ENCODE results near the gene ADGRB2. TPM values are rescaled to one million over a fixed set of nuclear protein-coding genes. Genes with fewer than 3 reads are reported as not detected.

Gene ADGRB2
- total RNA-seq, 1 experiment from 2014 or later, result 15.6 TPM

- H3K4me1 ChIP-seq (replicated peaks; ENCODE audit: insufficient read depth), result no peaks in the 10 kb centered on the region
- no peaks in the 10 kb centered on the region for H3K9me2 ChIP-seq (ENCODE audit: insufficient read depth)
- no peaks in the 10 kb centered on the region for H3K36me3 ChIP-seq (ENCODE audit: low read depth)
- CTCF ChIA-PET, result no interaction called here
- TF ChIP-seq EZH2 (IDR thresholded peaks at IDR 0.05; ENCODE audit: low read depth) (no peak), CTCF (conservative IDR thresholded peaks at IDR 0.05) (no peak)
- H3K79me2 ChIP-seq (ENCODE audit: low read depth), result no peaks in the 10 kb centered on the region
- peaks cover 6% of the 10 kb centered on the region; the same call in 1 of the 2 replicates for H3K27me3 ChIP-seq (ENCODE audit: insufficient read depth, low read depth)
- intact Hi-C loops (cut with micrococcal nuclease; ENCODE audit: unreplicated experiment), result no loop called here
- no peaks in the 10 kb centered on the region for H3K9me3 ChIP-seq (ENCODE audit: insufficient read depth, low read depth)
- H3K4me2 ChIP-seq, result no peak overlapping the region
- POLR2A ChIA-PET (ENCODE audit: unreplicated experiment), result interaction anchor here (0.6 kb wide), 1 partner anchor 70 kb away, joined by 3 read pairs; no protein-coding TSS in a partner anchor
- no peak for DNase-seq
- no peak overlapping the region for H3K4me3 ChIP-seq
- H3K27ac ChIP-seq, result no peak overlapping the region
- H3F3A ChIP-seq (ENCODE audit: insufficient read depth, low read depth), result peaks cover 5% of the 10 kb centered on the region; the same call in 1 of the 2 replicates
- no TSS peak for BruUV-seq (replicated peaks)
- H2AFZ ChIP-seq, result no peak overlapping the region
- H4K20me1 ChIP-seq (ENCODE audit: insufficient read depth), result peaks cover 6% of the 10 kb centered on the region; the same call in 1 of the 2 replicates
These were observed 37.4 kb downstream of the ADGRB2 start for GRCh38 chr1:31726715-31727114.

- H4K20me1 ChIP-seq (ENCODE audit: insufficient read depth), result peaks cover 6% of the 10 kb centered on the region; the same call in 1 of the 2 replicates
- H3F3A ChIP-seq (ENCODE audit: insufficient read depth, low read depth), result peaks cover 5% of the 10 kb centered on the region; the same call in 1 of the 2 replicates
- no peaks in the 10 kb centered on the region for H3K36me3 ChIP-seq (ENCODE audit: low read depth)
- no peak for TF ChIP-seq EZH2 (IDR thresholded peaks at IDR 0.05; ENCODE audit: low read depth)
- H3K4me3 ChIP-seq, result no peak overlapping the region
- CTCF ChIA-PET, result no interaction called here
- POLR2A ChIA-PET (ENCODE audit: unreplicated experiment), result interaction anchor here (0.5 to 0.6 kb wide), 2 partner anchors 69 to 295 kb away, joined by 3 to 11 read pairs; no protein-coding TSS in a partner anchor
- no peaks in the 10 kb centered on the region for H3K79me2 ChIP-seq (ENCODE audit: low read depth)
- no TSS peak for BruUV-seq (replicated peaks)
- intact Hi-C loops (cut with micrococcal nuclease; ENCODE audit: unreplicated experiment), result no loop called here
- no peak overlapping the region for H3K4me2 ChIP-seq
- no peak overlapping the region for H3K27ac ChIP-seq
- no peaks in the 10 kb centered on the region for H3K9me3 ChIP-seq (ENCODE audit: insufficient read depth, low read depth)
- DNase-seq, result no peak
- peaks cover 13% of the 10 kb centered on the region for H3K27me3 ChIP-seq (ENCODE audit: insufficient read depth, low read depth)
- H3K9me2 ChIP-seq (ENCODE audit: insufficient read depth), result no peaks in the 10 kb centered on the region
- no peaks in the 10 kb centered on the region for H3K4me1 ChIP-seq (replicated peaks; ENCODE audit: insufficient read depth)
- no peak overlapping the region for H2AFZ ChIP-seq
These were observed 38.2 kb downstream of the ADGRB2 start for GRCh38 chr1:31725777-31726535.

GRCh38 chr1:31725134-31725533 is 39.0 kb downstream of the ADGRB2 start:
- POLR2A ChIA-PET (ENCODE audit: unreplicated experiment), result interaction anchor here (0.5 to 0.7 kb wide), 2 partner anchors 296 to 1532 kb away, joined by 10 to 11 read pairs; no protein-coding TSS in a partner anchor
- no TSS peak for BruUV-seq (replicated peaks)
- no peak overlapping the region for H3K4me3 ChIP-seq
- H3K9me2 ChIP-seq (ENCODE audit: insufficient read depth), result no peaks in the 10 kb centered on the region
- TF ChIP-seq EZH2 (IDR thresholded peaks at IDR 0.05; ENCODE audit: low read depth), result no peak
- no peak for TF ChIP-seq CTCF (conservative IDR thresholded peaks at IDR 0.05)
- intact Hi-C loops (cut with micrococcal nuclease; ENCODE audit: unreplicated experiment), result no loop called here
- no peak overlapping the region for H3K4me2 ChIP-seq
- no peak overlapping the region for H3K27ac ChIP-seq
- H2AFZ ChIP-seq, result no peak overlapping the region
- CTCF ChIA-PET, result no interaction called here
- H3K79me2 ChIP-seq (ENCODE audit: low read depth), result no peaks in the 10 kb centered on the region
- no peaks in the 10 kb centered on the region for H3K4me1 ChIP-seq (replicated peaks; ENCODE audit: insufficient read depth)
- no peaks in the 10 kb centered on the region for H3K9me3 ChIP-seq (ENCODE audit: insufficient read depth, low read depth)
- peaks cover 5% of the 10 kb centered on the region; the same call in 1 of the 2 replicates for H3F3A ChIP-seq (ENCODE audit: insufficient read depth, low read depth)
- DNase-seq, result no peak
- no peaks in the 10 kb centered on the region for H3K36me3 ChIP-seq (ENCODE audit: low read depth)
- peaks cover 21% of the 10 kb centered on the region for H3K27me3 ChIP-seq (ENCODE audit: insufficient read depth, low read depth)
- peaks cover 6% of the 10 kb centered on the region; the same call in 1 of the 2 replicates for H4K20me1 ChIP-seq (ENCODE audit: insufficient read depth)
